GM18858 (cell line): Measurements from ENCODE around the gene C1S.
"Not testable (repeated sequence)": the region's sequence is repeated elsewhere in the genome, so short reads cannot be mapped to it uniquely, and the experiment has no call there.

Experiments used
- ATAC-seq: cut with Tn5 transposase; IDR thresholded peaks from one replicate; pipeline ENCODE4 v1.9.1; 2021; ENCODE audit not compliant: unreplicated experiment

The C1S gene

DNA sequence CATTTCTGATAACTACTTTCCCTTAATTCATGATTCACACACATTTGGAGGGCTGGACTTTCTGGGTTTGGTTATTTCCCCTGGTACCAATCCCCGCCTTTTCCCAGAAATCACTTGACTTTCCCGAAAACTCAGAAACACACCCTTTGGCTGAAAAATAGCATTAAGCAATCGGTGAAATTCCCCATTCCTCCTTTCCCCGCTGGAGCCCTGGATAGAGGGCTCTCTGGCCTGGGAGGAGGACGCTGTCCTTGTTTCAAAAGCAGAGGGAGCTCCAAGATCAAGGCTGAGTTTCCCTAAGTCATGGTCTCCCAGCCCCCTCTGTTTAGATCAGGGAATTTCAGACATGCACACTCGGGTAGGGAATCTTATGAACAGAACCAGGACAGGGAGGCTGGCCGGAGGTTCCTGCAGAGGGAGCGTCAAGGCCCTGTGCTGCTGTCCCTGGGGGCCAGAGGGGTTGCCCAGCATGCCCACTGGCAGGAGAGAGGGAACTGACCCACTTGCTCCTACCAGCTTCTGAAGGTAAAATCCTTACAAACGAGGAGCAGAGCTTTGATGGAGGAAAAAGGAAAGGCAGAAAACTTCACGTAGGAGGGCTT is at the start of gene C1S:
C1S (plus strand) TSS at position 366 of the 602 bp plus-strand sequence. CDS start 1,195 bp downstream, outside the sequence.
- no peak for ATAC-seq

DNA sequence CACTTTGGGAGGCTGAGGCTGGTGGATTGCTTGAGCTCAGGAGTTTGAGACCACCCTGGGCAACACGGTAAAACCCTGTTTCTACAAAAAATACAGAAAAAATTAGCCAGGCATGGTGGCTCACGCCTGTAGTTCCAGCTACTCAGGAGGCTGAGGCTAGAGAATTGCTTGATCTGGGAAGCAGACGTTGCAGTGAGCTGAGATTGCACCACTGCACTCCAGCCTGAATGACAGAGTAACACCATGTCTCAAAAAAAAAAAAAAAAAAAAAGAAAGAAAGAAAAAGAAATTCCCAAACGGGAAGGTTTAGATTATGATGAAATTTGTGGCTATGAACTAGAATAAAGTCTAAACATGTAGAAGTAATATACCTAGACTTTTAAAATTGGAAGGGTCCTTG is 49.1 kb upstream of the C1S start:
- not testable (repeated sequence) for ATAC-seq

DNA sequence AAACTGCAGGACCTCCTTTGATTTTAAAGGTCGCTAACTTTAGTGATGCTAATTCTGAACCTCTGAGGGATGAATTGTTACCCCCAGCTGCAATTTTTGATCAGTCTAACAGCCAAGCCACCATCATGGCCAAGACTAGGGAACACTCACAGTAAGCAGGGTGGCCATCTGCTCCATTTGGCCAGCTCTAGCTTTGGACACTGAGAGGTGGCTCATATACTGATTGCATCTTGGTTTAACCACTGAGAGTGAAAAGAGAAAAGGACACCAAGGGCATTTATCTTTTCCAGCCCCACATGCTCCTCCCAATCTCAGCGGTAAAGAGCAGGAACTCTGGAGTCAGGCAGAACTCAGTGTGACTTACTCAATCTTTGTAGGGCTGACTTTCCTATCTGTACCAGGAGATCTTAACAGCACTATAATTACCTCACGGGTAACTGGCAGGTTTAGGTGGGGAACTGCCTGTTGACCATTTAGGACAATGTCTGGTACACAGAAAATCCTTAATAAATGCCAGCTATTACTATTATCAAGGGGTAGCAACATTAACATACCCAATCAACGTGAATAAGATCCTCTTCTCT is 48.4 kb upstream of the C1S start:
- ATAC-seq: no peak

DNA sequence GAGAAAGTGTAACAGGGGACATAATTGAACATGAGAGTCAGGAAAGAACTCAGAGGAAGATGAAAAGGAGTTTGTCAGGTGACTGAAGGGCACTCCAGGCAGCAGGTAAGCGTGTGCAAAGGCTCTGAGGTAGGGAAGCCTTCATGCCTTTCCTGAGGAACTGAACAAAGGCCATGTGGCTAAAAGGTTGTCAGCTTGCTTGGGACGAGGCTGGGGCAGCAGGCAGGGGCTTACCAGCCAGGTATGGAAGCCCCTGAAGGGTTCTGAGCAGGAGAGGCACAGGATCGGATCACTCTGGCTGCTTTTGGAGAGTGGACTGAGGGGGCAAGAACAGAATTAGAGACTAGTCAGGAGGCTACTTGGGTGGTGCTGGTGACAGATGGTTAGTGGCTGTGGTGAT is 47.4 kb upstream of the C1S start:
- no peak for ATAC-seq

DNA sequence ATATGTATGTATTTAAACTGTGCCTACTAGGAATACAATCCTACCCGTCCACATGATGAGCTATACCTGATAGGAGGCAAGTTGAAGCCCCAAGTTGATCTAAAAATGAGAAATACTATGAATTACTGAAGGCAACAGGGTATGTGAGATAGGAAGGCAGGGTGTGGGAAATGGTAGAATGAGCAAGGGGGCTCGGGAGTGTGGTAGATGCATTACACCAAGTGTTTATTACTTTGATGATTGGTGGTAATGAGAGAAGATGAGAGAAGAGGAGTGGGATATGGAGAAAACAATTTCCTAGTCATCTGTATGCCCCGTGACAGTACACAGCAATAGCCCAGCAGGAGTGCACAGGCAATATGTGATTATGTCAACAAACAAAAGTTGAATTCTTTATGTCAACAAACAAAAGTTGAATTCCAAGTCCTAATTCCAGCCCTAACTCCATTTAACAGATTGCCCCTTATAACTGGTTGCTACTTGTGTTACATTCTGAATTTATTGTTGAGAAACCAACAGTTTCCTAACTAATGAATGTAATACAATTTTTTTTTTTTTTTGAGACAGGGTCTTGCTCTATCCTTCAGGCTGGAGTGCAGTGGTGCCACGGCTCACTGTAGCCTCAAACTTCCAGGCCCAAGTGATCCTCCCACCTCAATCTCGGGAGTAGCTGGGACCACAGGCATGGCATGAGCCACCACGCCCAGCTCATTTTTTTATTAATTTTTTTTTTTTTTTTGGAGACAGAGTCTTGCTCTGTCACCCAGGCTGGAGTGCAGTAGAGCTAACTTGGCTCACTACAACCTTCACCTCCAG is 44.8 kb upstream of the C1S start:
- no peak for ATAC-seq

DNA sequence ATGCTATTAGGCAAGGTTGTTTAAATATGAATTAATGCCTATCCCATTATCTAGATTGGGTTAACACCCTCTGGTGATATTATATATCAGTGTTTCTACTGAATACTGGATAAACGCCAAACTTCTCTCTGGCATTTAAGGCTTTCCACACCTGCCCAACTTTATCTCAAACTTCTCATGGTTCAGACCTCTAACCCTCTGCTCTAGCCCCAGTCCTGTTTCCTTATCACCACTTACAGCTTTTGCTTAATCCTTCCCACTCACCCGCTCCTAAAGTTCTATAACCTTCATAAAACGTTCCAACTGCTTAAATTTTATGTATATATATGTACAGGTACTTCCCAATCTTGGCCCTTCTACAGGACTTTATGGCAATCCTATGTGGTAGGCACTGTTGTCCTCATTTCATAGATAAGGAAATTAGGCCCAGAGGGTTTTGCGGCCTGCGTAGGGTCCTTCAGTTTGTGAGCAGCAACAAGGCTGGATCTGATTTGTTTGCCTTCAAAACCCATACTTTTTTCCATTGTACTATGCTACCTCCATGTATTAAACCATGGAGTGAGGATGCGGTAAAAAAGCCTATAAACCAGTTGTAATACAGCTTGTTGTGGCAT is 43.5 kb upstream of the C1S start:
- no peak for ATAC-seq

DNA sequence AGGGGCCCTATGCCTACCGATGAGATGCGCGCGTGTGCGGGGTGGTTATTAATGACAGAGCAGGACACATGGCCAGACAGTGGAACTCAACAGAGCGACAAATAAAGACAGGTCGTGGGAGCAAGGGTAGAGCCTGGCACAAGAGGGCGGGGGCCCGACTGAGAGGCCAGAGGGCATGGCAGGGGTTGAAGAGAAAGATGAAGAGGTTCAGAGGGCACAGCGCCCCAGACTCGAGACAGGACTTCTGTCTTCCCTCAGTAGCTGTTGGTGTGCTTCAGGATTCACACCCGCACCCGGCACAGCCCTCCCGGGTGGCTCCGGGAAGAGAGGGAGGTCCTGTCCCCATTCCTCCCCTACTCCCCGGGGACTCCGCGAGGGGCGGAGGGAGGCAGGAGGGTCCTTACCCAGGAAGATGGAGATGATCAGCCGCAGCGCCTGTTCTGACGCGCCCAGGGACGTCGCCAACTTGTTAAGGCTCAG is 42.6 kb upstream of the C1S start:
- no peak for ATAC-seq

DNA sequence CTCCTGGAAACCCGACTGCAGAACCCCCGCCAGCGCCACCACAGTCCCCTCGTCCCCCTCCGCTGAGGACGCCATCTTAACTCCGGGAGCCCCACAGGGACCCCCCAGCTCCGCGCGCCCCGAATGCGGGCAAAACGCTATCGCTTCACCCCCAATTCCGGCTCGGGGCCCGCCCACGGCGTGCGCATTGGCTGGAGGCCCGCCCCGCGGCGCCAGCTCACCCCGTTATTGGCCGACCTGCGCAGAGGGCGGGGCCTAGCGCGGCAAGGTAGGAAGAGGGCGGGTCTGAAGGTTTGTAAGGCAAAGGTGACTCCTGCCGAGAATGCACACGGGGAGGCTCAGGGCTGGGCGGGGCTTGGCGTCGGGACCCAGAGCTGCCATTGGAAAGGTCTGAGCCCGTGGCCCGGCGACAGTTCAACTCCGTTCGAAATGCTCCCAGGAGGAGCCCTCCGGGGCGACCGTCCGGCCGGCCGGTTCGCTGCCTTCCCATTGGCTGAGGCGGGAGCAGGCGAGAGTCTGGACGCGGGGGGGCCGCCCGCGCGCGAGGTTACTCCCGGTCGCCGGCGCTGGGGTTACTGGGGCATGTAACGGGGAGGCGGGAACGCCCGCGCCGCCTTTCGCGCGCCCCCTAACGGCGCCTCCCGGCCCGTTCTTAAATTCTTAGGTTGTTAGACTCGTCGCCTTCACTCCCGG is 42.0 kb upstream of the C1S start, which contains the start of gene LPCAT3:
LPCAT3 (minus strand) TSS at position 127 of the 693 bp plus-strand sequence; CDS start at position 75, 52 bp downstream.
- peak; percentile 69 for ATAC-seq

DNA sequence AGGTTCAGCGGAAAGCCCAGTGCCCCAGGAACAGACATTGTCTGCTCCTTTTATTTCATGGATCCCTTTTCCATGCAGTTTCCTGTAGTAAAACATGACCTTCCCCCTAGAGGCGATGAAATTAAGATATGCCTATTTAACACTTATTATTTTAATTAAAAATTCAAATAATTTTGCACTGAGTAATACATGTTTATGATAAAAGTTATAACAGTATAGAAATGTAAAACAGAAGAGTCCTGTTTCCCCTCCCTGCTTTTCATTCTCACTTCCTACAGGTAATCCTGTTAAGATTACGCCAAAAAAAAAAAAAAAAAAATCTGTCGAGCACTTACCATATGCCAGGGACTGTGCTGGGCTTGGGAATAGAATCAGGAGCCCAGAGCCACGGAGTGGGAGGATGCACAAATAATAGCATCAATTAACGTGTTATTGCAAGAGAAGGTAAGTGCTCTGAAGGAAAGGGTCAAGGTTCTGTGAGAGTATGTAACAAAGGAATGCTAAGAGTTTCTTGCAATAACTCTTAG is 41.4 kb upstream of the C1S start:
- ATAC-seq: no peak

DNA sequence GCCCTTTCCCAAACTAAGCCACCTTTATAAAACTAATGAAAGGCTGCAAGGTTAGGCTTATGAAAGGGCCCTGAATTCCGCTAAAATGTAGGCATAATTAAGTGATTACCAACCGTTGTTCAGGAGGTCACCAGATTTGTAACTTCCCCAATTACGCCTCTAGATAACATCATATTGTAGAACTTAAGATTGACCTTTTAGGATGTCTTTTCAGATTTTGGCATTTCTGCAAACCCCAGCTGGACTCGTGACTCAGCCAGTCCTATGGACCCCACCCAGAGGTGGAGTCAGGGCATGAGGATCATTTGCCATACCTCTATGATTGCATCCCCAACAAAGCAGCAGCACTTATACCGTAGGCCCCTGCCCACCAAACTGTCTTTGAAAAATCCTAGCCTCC is 38.6 kb upstream of the C1S start:
- ATAC-seq: no peak

DNA sequence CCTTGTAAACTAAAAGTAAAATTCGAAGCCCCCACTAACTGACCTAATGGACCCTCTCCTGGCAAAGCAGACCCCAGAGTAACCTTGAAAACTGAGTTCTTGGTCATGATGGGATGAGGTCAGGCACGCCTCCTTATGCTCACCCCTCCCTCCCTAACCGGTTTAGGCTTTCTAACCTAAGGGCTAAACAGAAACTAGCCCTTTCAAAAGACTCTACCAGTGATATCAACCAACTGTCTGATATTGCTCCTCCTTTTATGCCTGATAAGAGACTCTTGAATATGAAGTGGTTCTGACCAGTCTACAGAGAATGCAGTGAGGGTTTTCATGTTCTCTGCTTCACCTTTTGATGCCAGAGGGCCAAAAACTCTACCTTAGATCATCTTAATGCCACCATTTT is 37.4 kb upstream of the C1S start:
- no peak for ATAC-seq

DNA sequence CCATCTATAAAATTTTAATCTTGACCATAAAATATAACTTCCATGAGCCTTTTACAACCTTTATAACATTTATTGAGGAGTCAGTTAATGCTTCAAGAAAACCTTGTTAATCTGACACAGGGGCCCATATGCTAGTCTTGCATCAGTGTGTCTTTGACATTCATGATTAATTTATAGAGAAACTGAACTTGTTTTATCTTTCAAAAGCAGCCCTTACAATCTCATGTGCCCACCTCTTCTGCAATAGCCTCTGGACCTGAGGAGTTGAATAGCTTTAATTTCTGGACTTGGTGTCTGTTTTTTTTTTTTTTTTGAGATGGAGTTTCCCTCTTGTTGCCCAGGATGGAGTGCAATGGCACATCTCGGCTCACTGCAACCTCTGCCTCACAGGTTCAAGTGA is 33.7 kb upstream of the C1S start:
- ATAC-seq: no peak

DNA sequence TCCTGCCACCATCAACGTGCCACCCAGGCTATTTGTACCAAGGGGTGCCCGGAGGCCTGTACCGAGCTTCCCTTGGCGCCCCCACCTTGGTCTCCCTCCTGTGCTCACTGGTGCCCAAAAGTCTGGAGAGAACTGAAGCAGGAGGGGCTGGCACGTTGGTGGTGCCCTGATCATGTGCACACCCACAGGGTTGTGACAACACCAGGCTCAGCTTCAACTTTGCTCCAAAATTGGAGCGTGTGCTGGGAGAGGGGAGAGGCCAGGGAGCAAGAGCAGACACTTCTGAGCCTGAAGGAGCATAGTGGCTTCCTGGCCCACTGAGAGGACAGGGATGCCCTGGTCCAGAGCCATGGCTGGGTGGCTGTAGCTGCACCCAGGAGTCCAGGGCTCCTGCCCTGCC is 29.2 kb upstream of the C1S start:
- ATAC-seq: no peak

DNA sequence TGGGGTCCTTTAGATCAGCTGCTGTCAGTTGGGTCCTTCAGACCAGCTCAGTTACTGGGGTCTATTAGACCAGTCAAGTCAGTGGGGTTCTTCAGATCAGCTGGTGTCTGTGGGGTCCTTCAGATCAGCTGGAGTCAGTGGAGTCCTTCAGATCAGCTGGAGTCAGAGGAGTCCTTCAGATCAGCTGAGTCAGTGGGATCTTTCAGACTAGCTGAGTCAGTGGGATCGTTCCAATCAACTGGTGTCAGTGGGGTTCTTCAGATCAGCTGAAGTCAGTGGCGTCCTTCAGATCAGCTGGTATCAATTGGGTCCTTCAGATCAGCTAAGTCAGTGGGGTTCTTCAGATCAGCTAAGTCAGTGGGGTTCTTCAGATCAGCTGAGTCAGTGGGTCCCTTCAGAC is 27.5 kb upstream of the C1S start:
- ATAC-seq: no peak

DNA sequence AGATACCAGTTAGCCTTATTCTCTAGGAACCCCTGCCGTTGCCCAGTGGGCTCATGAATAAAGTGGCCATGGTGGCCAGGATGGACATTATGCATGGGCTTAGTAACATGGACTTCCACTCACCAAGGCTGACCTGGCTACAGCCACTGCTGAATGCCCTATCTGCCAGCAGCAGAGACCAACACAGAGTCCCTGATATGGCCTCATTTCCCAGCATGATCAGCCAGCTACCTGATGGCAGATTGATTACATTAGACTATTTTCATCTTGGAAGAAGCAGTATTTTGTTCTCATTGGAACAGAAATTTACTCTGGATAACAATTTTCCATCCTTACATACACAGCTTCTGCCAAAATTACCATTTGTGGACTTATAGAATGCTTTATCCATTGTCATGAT is 26.1 kb upstream of the C1S start:
- ATAC-seq: no peak

DNA sequence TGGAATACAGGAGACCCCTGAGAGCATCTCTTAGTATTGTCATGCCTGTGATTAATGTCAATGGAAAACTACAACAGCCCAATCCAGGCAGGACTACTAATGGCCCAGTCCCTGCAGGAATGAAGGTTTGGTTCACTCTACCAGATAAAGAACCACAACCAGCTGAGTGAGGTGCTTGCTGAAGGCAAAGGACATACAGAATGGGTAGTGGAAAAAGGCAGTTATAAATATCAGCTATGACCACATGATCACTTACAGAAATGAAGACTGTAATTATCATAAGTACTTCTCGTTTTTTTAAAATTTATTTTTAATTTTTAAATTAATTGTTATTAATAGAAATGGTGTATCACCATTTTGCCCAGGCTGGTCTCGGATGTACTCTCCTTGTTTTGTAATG is 25.1 kb upstream of the C1S start:
- ATAC-seq: no peak

DNA sequence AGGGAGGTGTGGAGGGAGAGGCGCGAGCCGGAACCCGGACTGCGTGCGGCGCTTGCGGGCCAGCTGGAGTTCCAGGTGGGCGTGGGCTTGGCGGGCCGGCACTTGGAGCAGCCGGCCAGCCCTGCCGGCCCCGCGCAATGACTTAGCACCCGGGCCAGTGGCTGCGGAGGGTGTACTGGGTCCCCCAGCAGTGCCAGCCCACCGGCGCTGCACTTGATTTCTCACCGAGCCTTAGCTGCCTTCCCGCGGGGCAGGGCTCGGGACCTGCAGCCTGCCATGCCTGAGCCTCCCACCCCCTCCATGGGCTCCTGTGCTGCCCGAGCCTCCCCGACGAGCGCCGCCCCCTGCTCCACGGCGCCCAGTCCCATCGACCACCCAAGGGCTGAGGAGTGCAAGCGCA is 23.1 kb upstream of the C1S start:
- not testable (repeated sequence) for ATAC-seq

DNA sequence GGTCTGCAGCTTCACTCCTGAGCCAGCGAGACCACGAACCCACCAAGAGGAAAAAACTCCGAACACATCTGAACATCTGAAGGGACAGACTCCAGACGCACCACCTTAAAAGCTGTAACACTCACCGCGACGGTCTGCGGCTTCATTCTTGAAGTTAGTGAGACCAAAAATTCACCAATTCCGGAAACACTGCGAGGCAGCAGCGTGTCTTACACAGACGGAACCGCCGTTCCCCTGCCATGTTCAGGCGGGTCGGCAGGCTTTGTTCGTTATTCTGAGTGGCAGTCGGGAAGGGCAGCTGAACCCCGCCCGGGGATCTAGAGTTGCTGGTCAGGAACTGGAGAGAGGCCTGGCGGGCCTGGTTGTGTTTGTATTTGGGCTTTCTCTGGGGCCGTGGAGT is 21.9 kb upstream of the C1S start:
- no peak for ATAC-seq

DNA sequence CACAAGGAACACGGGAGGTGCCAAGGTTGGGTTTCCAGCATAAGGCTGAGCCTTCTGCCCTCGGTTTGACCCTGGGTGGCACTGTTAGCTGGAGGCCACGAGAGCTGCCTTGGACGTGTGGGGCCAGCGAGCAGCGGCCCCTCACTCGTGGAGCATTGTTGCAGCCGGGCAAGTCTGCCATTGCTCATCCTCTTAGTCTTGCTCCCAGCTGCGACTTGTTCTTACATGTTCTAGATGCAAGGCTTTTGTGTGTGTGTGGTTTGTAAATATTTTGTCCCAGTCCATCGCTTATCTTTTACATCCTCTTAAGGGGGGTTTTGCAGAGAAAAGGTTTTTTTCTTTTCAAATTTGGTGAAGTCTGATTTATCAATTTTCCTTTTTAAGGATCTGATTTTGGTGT is 21.1 kb upstream of the C1S start:
- no peak for ATAC-seq

DNA sequence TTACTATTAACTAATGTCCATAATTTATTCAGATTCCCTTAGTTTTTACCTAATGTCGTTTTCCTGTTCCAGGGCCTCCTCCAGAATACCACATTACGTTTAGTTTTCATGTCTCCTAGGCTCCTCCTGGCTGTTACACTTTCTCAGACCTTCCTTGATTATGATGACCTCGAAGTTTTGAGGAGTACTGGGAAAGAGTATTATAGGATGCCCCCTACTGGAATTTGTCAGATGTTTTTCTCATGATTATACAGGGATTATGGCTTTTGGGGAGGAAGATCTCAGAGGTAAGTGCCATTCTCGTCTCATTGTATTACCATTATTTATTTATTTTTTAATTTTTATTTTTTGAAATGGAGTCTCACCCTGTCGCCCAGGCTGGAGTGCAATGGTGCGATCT is 17.7 kb upstream of the C1S start:
- ATAC-seq: no peak

DNA sequence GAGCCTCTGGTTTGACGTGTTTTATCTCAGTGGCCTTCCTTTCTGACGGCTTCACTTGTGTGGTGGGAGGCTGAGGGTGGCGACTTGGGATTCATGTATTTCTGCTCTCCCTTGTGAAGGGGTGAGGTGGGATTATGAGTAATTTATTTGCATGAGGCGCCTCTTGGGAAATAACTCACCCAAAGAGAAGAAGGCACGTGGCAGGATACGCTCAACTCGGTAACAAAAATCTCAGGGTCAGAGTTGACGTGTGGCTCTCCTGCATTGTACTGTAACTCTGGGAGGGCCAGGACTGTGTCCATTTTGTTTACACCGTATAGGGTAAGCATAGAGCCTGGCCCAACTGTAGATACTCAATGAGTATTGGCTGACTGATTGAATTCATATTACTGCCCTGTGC is 14.6 kb upstream of the C1S start:
- no peak for ATAC-seq
